HG02763 (cell line): Measurements from ENCODE around the gene PCA3.

Experiments used
- ATAC-seq: cut with Tn5 transposase; IDR thresholded peaks from one replicate; pipeline ENCODE4 v1.9.1; 2021; ENCODE audit warnings: mild to moderate bottlenecking, moderate library complexity; ENCODE audit not compliant: unreplicated experiment

Gene PCA3

DNA sequence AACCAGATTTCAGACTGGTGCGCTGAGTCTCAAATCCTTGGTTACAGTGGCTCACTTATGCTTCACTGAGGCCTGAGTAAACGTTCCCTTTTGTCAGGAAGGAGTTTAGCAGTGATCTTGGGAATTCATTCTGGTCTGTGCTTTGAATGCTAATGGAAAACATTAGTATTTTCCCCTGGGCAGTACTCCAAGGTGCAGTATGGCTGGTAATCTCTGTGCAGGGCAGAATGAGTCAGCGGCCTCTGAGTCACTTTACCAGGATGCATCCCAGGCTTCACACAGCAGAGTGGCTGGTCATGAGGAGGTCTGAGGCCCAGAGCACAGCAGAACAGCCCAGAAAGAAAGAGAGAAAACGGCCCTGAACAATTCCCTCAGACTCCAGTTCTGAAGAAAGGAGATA lies 54.0 kb downstream of the PCA3 start:
- no peak for ATAC-seq

DNA sequence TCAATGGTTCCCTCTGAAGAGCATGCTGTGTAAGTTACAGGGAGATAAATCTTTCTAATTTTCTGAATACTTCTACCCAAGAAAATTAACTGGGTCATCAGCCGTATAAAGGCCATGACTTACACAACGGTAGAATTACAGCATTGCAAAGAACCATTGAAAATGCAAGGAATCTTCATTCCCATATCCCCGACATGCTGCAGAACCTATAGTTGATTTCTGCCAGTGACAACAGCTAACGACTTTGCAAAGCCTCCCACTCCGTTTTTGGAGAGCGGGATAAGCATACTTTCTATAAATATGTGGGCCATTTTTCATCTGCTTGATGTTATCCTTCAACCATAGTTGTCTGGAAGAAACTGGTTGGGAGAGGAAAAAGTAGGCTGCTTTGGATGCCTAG lies 56.2 kb downstream of the PCA3 start:
- no peak for ATAC-seq

DNA sequence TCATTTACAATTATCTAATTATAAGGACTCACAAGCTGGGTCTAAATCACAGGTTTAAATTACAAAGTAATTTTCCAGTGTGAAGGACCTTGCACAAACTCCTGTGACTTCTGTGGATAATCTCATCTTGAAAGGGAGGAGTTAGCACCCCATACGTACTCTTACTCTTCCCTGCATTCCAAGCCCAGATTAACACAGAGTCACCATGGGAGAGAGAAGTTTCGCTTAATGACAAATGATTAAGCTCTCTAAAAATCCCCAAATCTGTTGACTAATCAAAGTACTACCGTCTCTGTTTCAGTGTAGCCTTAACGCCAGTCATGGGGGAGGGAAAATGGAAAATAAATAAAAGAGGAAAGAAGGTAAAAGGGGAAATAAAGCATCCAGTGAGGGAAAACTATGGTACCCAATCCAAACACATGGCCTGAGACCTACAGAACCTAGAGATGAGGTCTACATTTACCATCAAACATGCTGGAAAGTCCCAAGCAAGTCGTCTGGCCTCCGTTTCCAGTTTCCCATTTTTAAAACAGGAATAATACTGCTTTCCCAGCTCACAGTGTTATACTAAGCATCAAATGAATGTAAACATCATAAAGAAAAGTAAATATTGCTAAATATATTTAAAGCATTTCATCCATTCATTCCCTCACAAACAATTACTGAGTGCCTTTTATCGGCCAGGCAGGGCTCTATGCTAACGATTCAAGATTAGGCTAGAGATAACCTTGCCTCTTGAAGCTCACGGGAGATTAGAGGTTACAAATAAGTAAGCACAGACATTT lies 63.2 kb downstream of the PCA3 start:
- ATAC-seq: no peak

DNA sequence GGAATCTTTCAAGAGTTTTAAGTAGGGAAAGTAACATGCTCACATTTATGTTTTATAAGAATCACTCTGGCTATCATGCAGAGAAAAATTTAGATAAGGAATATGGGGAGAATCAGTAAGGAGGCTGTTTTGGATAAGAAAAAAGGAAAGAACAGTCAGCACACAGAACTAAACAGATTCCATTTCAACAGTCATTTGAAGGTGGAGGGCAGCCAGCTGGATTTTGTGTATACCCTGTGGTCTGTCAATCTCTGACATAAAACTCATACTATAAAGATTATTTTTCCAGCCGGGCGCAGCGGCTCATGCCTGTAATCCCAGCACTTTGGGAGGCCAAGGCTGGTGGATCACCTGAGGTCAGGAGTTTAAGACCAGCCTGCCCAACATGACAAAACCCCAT lies 64.2 kb downstream of the PCA3 start:
- ATAC-seq: no peak

DNA sequence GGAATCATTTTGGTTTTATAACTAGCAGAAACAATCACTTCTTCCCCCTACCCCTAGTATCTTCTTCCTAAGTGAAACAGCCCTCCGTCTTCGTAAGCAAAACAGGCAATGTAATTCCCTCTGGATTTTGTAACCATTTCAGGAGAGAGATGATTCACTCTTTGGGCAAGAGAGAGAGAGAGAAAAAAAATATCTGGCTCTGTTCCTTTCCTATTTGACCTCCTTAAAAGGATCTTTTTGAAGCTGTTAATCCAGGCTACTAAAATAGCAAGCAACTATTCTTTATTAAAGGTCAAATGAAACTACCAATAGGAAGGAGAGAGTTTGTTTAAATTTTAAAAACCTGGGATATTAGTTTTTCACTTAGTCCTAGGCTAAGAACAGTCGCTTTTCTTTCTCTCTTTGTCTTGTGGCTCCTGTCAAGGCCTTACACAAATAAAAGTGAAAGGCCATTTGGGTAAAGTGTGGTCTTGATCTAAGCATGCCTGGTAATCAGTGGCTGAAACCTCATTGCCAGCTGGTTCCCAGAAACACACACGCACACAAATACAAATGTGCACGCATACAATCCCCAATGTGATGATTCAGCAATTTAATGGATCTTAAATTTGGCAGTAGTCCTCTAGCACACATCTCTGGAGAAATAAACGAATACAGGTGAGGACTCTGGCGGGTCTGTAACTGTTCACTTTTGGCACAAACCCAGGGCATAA lies 71.5 kb downstream of the PCA3 start:
- no peak for ATAC-seq
